Thyroid gland (tissue), 4 donors: ENCODE results near the gene INTS3. TPM values are rescaled to one million over a fixed set of nuclear protein-coding genes. Genes with fewer than 3 reads are reported as not detected.
A peak's percentile ranks its signal among the peaks of the same experiment; 100 is the strongest.

Experiments
- DNase-seq, 2 donors: peaks; one replicate each; pipeline ENCODE4 v3.0.0-alpha.2; 2019
- H3K27ac ChIP-seq, 3 donors: fragments of 200-600 bp; sonication (generic); 1 replicate in 2 of 3; 2 replicates in 1 of 3; pipeline ENCODE4 v1.5.1; 2016 to 2019; ENCODE audit warnings: mild to moderate bottlenecking in 1 of 3, moderate library complexity in 1 of 3
- H3K27me3 ChIP-seq: fragments of 200-600 bp; sonication (generic); one replicate; pipeline ENCODE4 v1.5.1; 2019
- H3K36me3 ChIP-seq, 2 donors: fragments of 200-600 bp; sonication (generic); one replicate each; pipeline ENCODE4 v1.5.1; 2016 to 2019
- H3K4me1 ChIP-seq, 2 donors: fragments of 200-600 bp; sonication (generic); one replicate each; pipeline ENCODE4 v1.5.1; 2017 to 2019
- H3K4me3 ChIP-seq, 3 donors: fragments of 200-600 bp; sonication (generic); replicated peaks in 1 of 3; 1 replicate in 2 of 3; 2 replicates in 1 of 3; pipeline ENCODE4 v1.5.1; 2016; ENCODE audit warnings: mild to moderate bottlenecking in 1 of 3
- H3K9me3 ChIP-seq: fragments of 200-600 bp; sonication (generic); one replicate; pipeline ENCODE4 v1.5.1; 2017
- CTCF ChIP-seq, 6 experiments: fragments of 200-600 bp in 3 of 6; fragments of 450-650 bp in 3 of 6; sonication (generic) in 3 of 6; IDR thresholded peaks; one replicate each; pipeline ENCODE4 v1.5.1; 2016 to 2019; ENCODE audit warnings: antibody characterized with exemption in 6 of 6, mild to moderate bottlenecking in 2 of 6, inconsistent platforms in 1 of 6, moderate library complexity in 1 of 6
- POLR2A ChIP-seq, 2 donors: fragments of 450-650 bp; IDR thresholded peaks; one replicate each; pipeline ENCODE4 v1.6.1; 2017; ENCODE audit warnings: antibody characterized with exemption in 2 of 2, mild to moderate bottlenecking in 2 of 2, moderate library complexity in 1 of 2
- WGBS, 2 donors: methylation state at CpG; one replicate each; pipeline ENCODE4 v1.1.5; 2017; 5-methylcytosine and 5-hydroxymethylcytosine counted together
- intact Hi-C: fragments of 100-400 bp; cut with DNase I; formaldehyde crosslinking; loops from one replicate; pipeline ENCODE4 v1.15.1; 2023
- total RNA-seq, 4 donors: library from RNA; depleted of rRNA; stranded (reverse); fragments of >200 nt; gene quantifications; one replicate each; pipeline ENCODE4 v1.2.3, GENCODE V29; 2016

Gene INTS3
- total RNA-seq, 4 donors from 2014 or later, result 50.0 to 60.9 (median 56.3) TPM

GRCh38 chr1:153735090-153735420 is 7.2 kb downstream of the INTS3 start:
- intact Hi-C loops, result no loop called here
- Histone ChIP-seq H3K4me1 (peaks cover 14 to 27% of the 10 kb centered on the region in 2 donors), H3K36me3 (peaks cover 0 to 5% of the 10 kb centered on the region in 2 donors), H3K27me3 (no peaks in the 10 kb centered on the region), H3K4me3 (no peak overlapping the region), H3K9me3 (no peaks in the 10 kb centered on the region), H3K27ac (peak overlapping the region; percentile 24 to 77 (median 61))
- DNase-seq, result no peak
- 85 to 90% methylated on average over 3 of the region's 3 CpGs for WGBS, 2 donors
- TF ChIP-seq POLR2A (IDR thresholded peaks at IDR 0.05), result no peak
- TF ChIP-seq CTCF (IDR thresholded peaks at IDR 0.05), result no peak

- intact Hi-C loops, result no loop called here
- H3K27me3 ChIP-seq, result no peaks in the 10 kb centered on the region
- no peak overlapping the region for H3K4me3 ChIP-seq
- H3K9me3 ChIP-seq, result no peaks in the 10 kb centered on the region
- 68 to 69% methylated on average over 2 of the region's 2 CpGs for WGBS, 2 donors
- H3K4me1 ChIP-seq, result peaks cover 4 to 29% of the 10 kb centered on the region in 2 donors
- H3K36me3 ChIP-seq, result peaks cover 14 to 43% of the 10 kb centered on the region in 2 donors
- H3K27ac ChIP-seq, result peak overlapping the region in 2 of 3 donors; percentile 31 to 32
- TF ChIP-seq CTCF (IDR thresholded peaks at IDR 0.05) (no peak), POLR2A (IDR thresholded peaks at IDR 0.05) (no peak)
- DNase-seq, result no peak
Observed at GRCh38 chr1:153741986-153742385, 14.1 kb downstream of the INTS3 start.

GRCh38 chr1:153742411-153743142 is 14.7 kb downstream of the INTS3 start:
- H3K4me1 ChIP-seq, result peaks cover 4 to 29% of the 10 kb centered on the region in 2 donors
- peak overlapping the region in 1 of 3 donors; percentile 43 for H3K27ac ChIP-seq
- no peaks in the 10 kb centered on the region for H3K27me3 ChIP-seq
- DNase-seq, result no peak
- no peak for TF ChIP-seq POLR2A (IDR thresholded peaks at IDR 0.05)
- no peak for TF ChIP-seq CTCF (IDR thresholded peaks at IDR 0.05)
- intact Hi-C loops, result no loop called here
- H3K4me3 ChIP-seq, result no peak overlapping the region
- peaks cover 20 to 48% of the 10 kb centered on the region in 2 donors for H3K36me3 ChIP-seq
- 54 to 84% methylated on average over 5 of the region's 5 CpGs for WGBS, 2 donors
- no peaks in the 10 kb centered on the region for H3K9me3 ChIP-seq

GRCh38 chr1:153745417-153745816 is 17.6 kb downstream of the INTS3 start:
- TF ChIP-seq POLR2A (IDR thresholded peaks at IDR 0.05) (no peak), CTCF (IDR thresholded peaks at IDR 0.05) (no peak)

GRCh38 chr1:153746174-153746573 is 18.3 kb downstream of the INTS3 start:
- DNase-seq, result no peak
- TF ChIP-seq POLR2A (IDR thresholded peaks at IDR 0.05) (no peak), CTCF (IDR thresholded peaks at IDR 0.05) (no peak)
- Histone ChIP-seq H3K4me3 (no peak overlapping the region), H3K4me1 (peaks cover 4 to 32% of the 10 kb centered on the region in 2 donors), H3K9me3 (no peaks in the 10 kb centered on the region), H3K27me3 (no peaks in the 10 kb centered on the region), H3K27ac (no peak overlapping the region), H3K36me3 (peaks cover 29 to 52% of the 10 kb centered on the region in 2 donors)
- 93 to 95% methylated on average over 13 of the region's 13 CpGs for WGBS, 2 donors
- intact Hi-C loops, result loop anchor here (5.0 kb wide), 1 partner anchor 234 kb away; no protein-coding TSS in a partner anchor

More at GRCh38 chr1:153745417-153745816, 17.6 kb downstream of the INTS3 start:
- 89 to 92% methylated on average over 2 of the region's 2 CpGs for WGBS, 2 donors
- no peak overlapping the region for H3K27ac ChIP-seq
- no peak overlapping the region for H3K4me3 ChIP-seq
- intact Hi-C loops, result loop anchor here (5.0 kb wide), 1 partner anchor 233 kb away; no protein-coding TSS in a partner anchor
- H3K4me1 ChIP-seq, result peaks cover 4 to 33% of the 10 kb centered on the region in 2 donors
- H3K36me3 ChIP-seq, result peaks cover 35 to 51% of the 10 kb centered on the region in 2 donors
- DNase-seq, result no peak
- H3K9me3 ChIP-seq, result no peaks in the 10 kb centered on the region
- no peaks in the 10 kb centered on the region for H3K27me3 ChIP-seq
